ENCODE data around the gene PODXL2. TPM values are rescaled to one million over a fixed set of nuclear protein-coding genes. Genes with fewer than 3 reads are reported as not detected.

PODXL2 gene
- total RNA-seq, 1 experiment from 2014 or later = 5.7 TPM

- ChIA-PET POLR2A (no interaction called here), RAD21 (ENCODE audit: low non-redundant PET in 1 of 2, low total read pairs in 2 of 2, uncharacterized antibody in 2 of 2, unreplicated experiment in 2 of 2) (no interaction called here), CTCF (no interaction called here)
- no peak for TF ChIP-seq POLR2AphosphoS5 (IDR thresholded peaks at IDR 0.05; ENCODE audit: low read depth, low read length)
- TF ChIP-seq, protein P1, sequence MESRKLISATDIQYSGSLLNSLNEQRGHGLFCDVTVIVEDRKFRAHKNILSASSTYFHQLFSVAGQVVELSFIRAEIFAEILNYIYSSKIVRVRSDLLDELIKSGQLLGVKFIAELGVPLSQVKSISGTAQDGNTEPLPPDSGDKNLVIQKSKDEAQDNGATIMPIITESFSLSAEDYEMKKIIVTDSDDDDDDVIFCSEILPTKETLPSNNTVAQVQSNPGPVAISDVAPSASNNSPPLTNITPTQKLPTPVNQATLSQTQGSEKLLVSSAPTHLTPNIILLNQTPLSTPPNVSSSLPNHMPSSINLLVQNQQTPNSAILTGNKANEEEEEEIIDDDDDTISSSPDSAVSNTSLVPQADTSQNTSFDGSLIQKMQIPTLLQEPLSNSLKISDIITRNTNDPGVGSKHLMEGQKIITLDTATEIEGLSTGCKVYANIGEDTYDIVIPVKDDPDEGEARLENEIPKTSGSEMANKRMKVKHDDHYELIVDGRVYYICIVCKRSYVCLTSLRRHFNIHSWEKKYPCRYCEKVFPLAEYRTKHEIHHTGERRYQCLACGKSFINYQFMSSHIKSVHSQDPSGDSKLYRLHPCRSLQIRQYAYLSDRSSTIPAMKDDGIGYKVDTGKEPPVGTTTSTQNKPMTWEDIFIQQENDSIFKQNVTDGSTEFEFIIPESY (IDR thresholded peaks at IDR 0.05; ENCODE audit: extremely low read depth, insufficient replicate concordance, low read length) = no peak
- TF ChIP-seq EZH2 (IDR thresholded peaks at IDR 0.05) = no peak
- Histone ChIP-seq H3K79me2 (ENCODE audit: insufficient read depth, low read length) (peaks cover 22% of the 10 kb centered on the region), H3K9ac (ENCODE audit: low read length) (no peak overlapping the region), H4K20me1 (ENCODE audit: insufficient read depth) (no peaks in the 10 kb centered on the region), H3K27ac (ENCODE audit: low read depth, low read length) (no peak overlapping the region), H3K27me3 (ENCODE audit: insufficient read depth, low read length) (no peaks in the 10 kb centered on the region), H3K4me2 (ENCODE audit: low read length) (no peak overlapping the region), H3K4me3 (replicated peaks in 1 of 2; ENCODE audit: low read depth in 1 of 2, low read length in 2 of 2) (no peak overlapping the region), H3K9me2 (ENCODE audit: insufficient read depth) (no peaks in the 10 kb centered on the region), H2AFZ (ENCODE audit: low read depth, low read length, poor library complexity, severe bottlenecking) (no peak overlapping the region), H3K36me3 (ENCODE audit: control insufficient read depth in 1 of 2, insufficient read depth in 2 of 2, low read length in 2 of 2) (no peaks in the 10 kb centered on the region), H3K4me1 (ENCODE audit: control insufficient read depth in 1 of 2, insufficient read depth in 2 of 2, low read length in 2 of 2) (peaks cover 24 to 38% of the 10 kb centered on the region in 2 experiments), H3K9me3 (ENCODE audit: control insufficient read depth in 1 of 2, insufficient read depth in 1 of 2, low read depth in 1 of 2, low read length in 2 of 2) (no peaks in the 10 kb centered on the region)
- ATAC-seq (no peak), DNase-seq (ENCODE audit: low read depth, low spot score) (no peak)
- BruUV-seq (replicated peaks) = no TSS peak
- intact Hi-C loops (cut with micrococcal nuclease) = loop anchor here (10.0 kb wide), 2 partner anchors 462 to 542 kb away; partner anchors contain the start of gene SEC61A1
Measured at GRCh38 chr3:127593178-127593577, 35.8 kb upstream of the PODXL2 start.

DNA sequence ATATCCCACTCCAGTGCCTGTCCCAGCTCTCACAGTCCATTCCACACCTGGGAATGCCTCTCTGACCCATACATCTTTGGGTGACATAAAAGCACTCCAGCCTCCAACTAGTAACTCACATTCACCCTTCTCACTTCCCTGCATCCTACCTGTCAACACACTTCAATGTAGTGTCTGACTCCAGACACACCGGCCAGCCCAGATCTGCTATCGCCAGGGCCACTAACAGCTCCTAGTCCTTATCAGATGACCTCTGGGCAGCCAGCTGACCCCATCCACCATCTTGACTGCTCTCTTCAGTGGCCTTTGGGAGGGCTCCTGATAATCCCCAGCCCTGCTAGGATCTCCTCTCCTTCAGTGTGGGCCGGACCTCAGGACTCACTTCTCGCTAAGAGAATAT is 33.7 kb upstream of the PODXL2 start:
- no TSS peak for BruUV-seq (replicated peaks)
- intact Hi-C loops (cut with micrococcal nuclease) = loop anchor here (10.0 kb wide), 2 partner anchors 459 to 539 kb away; partner anchors contain the start of gene SEC61A1
- POLR2A ChIA-PET = no interaction called here
- TF ChIP-seq POLR2A (IDR thresholded peaks at IDR 0.05; ENCODE audit: borderline replicate concordance, extremely low read depth, insufficient read depth, insufficient read length) (no peak), ELF1 (IDR thresholded peaks at IDR 0.05; ENCODE audit: borderline replicate concordance, low read depth) (no peak), CTCF (IDR thresholded peaks at IDR 0.05 in 2 of 3, conservative IDR thresholded peaks at IDR 0.05 in 1 of 3; ENCODE audit: borderline replicate concordance in 1 of 3, insufficient read depth in 1 of 3, low read depth in 2 of 3, low read length in 2 of 3) (no peak), SIN3A (IDR thresholded peaks at IDR 0.05; ENCODE audit: low read depth) (no peak), ZNF274 (IDR thresholded peaks at IDR 0.05; ENCODE audit: low read depth, low read length) (no peak), ZFX (IDR thresholded peaks at IDR 0.05) (no peak), REST (IDR thresholded peaks at IDR 0.05; ENCODE audit: low read depth) (no peak), POLR2AphosphoS5 (IDR thresholded peaks at IDR 0.05; ENCODE audit: low read depth, low read length) (no peak), CBX3 (IDR thresholded peaks at IDR 0.05; ENCODE audit: low read depth) (no peak)
- TF ChIP-seq, protein P2, sequence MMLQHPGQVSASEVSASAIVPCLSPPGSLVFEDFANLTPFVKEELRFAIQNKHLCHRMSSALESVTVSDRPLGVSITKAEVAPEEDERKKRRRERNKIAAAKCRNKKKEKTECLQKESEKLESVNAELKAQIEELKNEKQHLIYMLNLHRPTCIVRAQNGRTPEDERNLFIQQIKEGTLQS (IDR thresholded peaks at IDR 0.05) = no peak

More for the DNA sequence above, 33.7 kb upstream of the PODXL2 start:
- H3K79me2 ChIP-seq (ENCODE audit: insufficient read depth, low read length) = peaks cover 22% of the 10 kb centered on the region
- no peak overlapping the region for H3K4me3 ChIP-seq (replicated peaks in 1 of 2; ENCODE audit: low read depth in 1 of 2, low read length in 2 of 2)
- H3K4me2 ChIP-seq (ENCODE audit: low read length) = no peak overlapping the region
- peaks cover 25 to 39% of the 10 kb centered on the region in 2 experiments for H3K4me1 ChIP-seq (ENCODE audit: control insufficient read depth in 1 of 2, insufficient read depth in 2 of 2, low read length in 2 of 2)
- ChIA-PET RAD21 (ENCODE audit: low non-redundant PET in 1 of 2, low total read pairs in 2 of 2, uncharacterized antibody in 2 of 2, unreplicated experiment in 2 of 2) (no interaction called here), CTCF (no interaction called here)
- no peaks in the 10 kb centered on the region for H4K20me1 ChIP-seq (ENCODE audit: insufficient read depth)
- H3K9me3 ChIP-seq (ENCODE audit: control insufficient read depth in 1 of 2, insufficient read depth in 1 of 2, low read depth in 1 of 2, low read length in 2 of 2) = no peaks in the 10 kb centered on the region
- DNase-seq (ENCODE audit: low read depth, low spot score) = no peak
- peaks cover 0 to 13% of the 10 kb centered on the region in 2 experiments; a peak in 1 of 4 replicates for H3K36me3 ChIP-seq (ENCODE audit: control insufficient read depth in 1 of 2, insufficient read depth in 2 of 2, low read length in 2 of 2)
- H3K27ac ChIP-seq (ENCODE audit: low read depth, low read length) = no peak overlapping the region
- H3K9ac ChIP-seq (ENCODE audit: low read length) = no peak overlapping the region
- H3K9me2 ChIP-seq (ENCODE audit: insufficient read depth) = no peaks in the 10 kb centered on the region
- H2AFZ ChIP-seq (ENCODE audit: low read depth, low read length, poor library complexity, severe bottlenecking) = no peak overlapping the region
- no peak for ATAC-seq
- H3K27me3 ChIP-seq (ENCODE audit: insufficient read depth, low read length) = no peaks in the 10 kb centered on the region
